Progenitor cell of endocrine pancreas (in vitro differentiated cells): ENCODE data around the gene GNAZ. TPM values are rescaled to one million over a fixed set of nuclear protein-coding genes. Genes with fewer than 3 reads are reported as not detected.

ENCODE experiments used
- DNase-seq: peaks from one replicate; pipeline ENCODE4 v3.0.0; 2021; ENCODE audit warnings: low spot score; ENCODE audit not compliant: unreplicated experiment
- H3K27ac Mint-ChIP-seq: 2 replicates; pipeline ENCODE4 v1.8.0; 2021; ENCODE audit warnings: mild to moderate bottlenecking, moderate library complexity, mixed read lengths
- H3K27me3 Mint-ChIP-seq: 2 replicates; pipeline ENCODE4 v1.8.0; 2021; ENCODE audit warnings: mixed read lengths
- H3K36me3 Mint-ChIP-seq: 2 replicates; pipeline ENCODE4 v1.8.0; 2022; ENCODE audit warnings: mixed read lengths; ENCODE audit not compliant: insufficient read depth
- H3K4me1 Mint-ChIP-seq: 2 replicates; pipeline ENCODE4 v1.8.0; 2021; ENCODE audit warnings: low read depth, mixed read lengths
- H3K4me3 Mint-ChIP-seq: 2 replicates; pipeline ENCODE4 v1.8.0; 2021; ENCODE audit warnings: low read depth, mild to moderate bottlenecking, moderate library complexity, mixed read lengths
- H3K9me3 Mint-ChIP-seq: 2 replicates; pipeline ENCODE4 v1.8.0; 2021; ENCODE audit warnings: low read depth, mixed read lengths
- CTCF ChIP-seq: fragments of 200-600 bp; sonication (generic); IDR thresholded peaks from one replicate; pipeline ENCODE4 v1.5.0; 2021; ENCODE audit warnings: antibody characterized with exemption, mild to moderate bottlenecking; ENCODE audit not compliant: unreplicated experiment
- total RNA-seq: library from RNA; stranded (reverse); gene quantifications from 2 replicates; pipeline ENCODE4 v1.2.1, GENCODE V29; 2021

GNAZ gene
- total RNA-seq, 1 donor from 2014 or later: 19.2 TPM

DNA sequence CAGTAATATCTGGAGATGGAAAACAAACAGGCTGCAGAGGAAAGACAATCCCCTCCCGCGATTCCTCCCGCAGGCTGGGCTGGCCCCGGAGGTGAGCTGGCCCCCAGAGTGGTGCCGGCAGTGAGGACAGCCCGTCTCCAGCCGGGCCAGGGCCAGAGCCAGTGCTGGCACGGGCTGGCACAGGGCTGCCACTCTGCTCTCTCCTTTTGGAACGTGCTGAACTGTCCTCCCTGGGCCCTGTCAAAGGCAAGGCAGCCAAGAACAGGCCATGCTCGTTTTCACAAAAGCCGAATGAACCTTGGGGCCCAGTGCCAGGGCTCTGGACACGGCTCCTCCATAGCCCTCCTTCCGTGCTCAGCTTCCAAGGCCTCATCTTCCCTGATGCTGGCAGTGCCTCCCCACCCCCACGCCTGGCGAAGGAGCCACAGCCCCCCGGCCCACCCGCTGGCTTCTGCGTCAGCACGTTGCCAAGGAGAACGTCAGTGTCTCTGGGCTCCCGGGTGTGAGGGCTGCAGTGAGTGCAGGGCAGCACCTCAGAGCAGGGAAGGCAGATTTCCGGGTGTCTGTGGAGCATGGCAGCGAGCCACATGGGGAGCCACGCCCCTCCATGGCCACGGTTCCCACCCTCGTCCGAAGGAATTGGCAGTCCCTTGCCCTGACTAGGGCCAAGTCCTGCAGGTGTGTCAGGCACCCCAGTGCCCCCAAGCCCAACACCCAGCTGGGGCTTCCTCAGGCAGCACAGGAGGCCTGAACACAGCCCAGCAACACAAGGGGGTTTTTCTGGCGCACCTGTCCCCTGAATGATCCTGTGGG is 28.6 kb downstream of the GNAZ start:
- H3K36me3 Mint-ChIP-seq: peaks cover 1% of the 10 kb centered on the region
- H3K27ac Mint-ChIP-seq: no peak overlapping the region
- H3K4me1 Mint-ChIP-seq: no peaks in the 10 kb centered on the region
- no peak for TF ChIP-seq CTCF
- H3K4me3 Mint-ChIP-seq: no peak overlapping the region
- H3K27me3 Mint-ChIP-seq: no peaks in the 10 kb centered on the region
- no peaks in the 10 kb centered on the region for H3K9me3 Mint-ChIP-seq
- DNase-seq: no peak

DNA sequence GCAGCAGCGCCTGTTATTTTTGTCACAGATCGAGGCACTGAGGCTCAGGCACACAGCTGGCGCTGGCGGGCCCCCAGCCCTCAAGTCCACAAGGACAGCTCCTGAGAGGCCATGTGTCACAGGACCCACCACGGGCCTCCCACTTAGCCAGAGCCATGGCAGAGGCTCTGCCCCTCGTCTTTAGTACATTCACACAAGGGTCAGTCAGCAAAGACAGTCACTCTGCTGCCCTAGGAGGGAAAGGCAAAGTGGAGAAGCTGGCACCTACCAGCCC is 29.1 kb downstream of the GNAZ start:
- no peaks in the 10 kb centered on the region for H3K9me3 Mint-ChIP-seq
- no peak overlapping the region for H3K4me3 Mint-ChIP-seq
- no peaks in the 10 kb centered on the region for H3K27me3 Mint-ChIP-seq
- peaks cover 1% of the 10 kb centered on the region for H3K36me3 Mint-ChIP-seq
- no peak overlapping the region for H3K27ac Mint-ChIP-seq
- no peak for DNase-seq
- no peaks in the 10 kb centered on the region for H3K4me1 Mint-ChIP-seq
- TF ChIP-seq CTCF: no peak

DNA sequence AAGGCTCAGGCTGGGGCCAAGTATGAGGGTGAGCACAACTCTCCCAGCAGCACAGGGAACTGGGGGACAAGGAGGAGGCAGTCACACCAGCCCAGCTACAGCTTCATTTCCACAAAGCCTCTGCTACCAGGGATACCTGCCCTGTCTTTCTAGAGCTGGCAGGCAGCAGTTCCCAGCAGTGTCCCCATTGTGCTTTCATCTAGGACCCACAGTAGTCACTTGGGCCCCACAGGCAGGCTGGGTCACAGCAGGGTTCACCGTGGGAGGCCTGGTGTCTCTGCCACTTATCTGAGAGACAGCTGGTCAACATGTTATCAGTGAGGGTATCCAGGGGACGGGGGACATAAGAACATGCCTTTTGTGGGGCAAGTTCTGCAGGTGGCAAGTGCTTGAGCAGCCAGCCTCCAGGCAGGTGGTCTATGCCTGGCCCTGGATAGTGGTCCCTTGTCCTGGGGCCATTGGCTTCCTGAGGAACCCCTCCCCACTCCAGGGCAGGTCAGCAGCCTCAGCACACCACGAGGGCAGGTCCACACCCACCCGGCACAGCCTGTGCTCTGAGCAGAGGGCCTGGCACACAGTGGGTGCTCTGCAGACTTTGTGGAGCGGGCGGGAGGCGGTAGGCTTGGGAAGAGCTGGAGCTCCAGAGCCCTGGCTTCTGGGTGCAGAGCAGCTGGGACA is 29.9 kb downstream of the GNAZ start:
- no peaks in the 10 kb centered on the region for H3K27me3 Mint-ChIP-seq
- no peaks in the 10 kb centered on the region for H3K4me1 Mint-ChIP-seq
- H3K36me3 Mint-ChIP-seq: peaks cover 1% of the 10 kb centered on the region
- no peak for TF ChIP-seq CTCF
- no peaks in the 10 kb centered on the region for H3K9me3 Mint-ChIP-seq
- no peak for DNase-seq
- no peak overlapping the region for H3K27ac Mint-ChIP-seq
- H3K4me3 Mint-ChIP-seq: no peak overlapping the region

GRCh38 chr22:23101524-23101923 is 31.2 kb downstream of the GNAZ start:
- H3K9me3 Mint-ChIP-seq: no peaks in the 10 kb centered on the region
- peaks cover 5% of the 10 kb centered on the region for H3K36me3 Mint-ChIP-seq
- H3K4me1 Mint-ChIP-seq: peaks cover 4% of the 10 kb centered on the region
- H3K27me3 Mint-ChIP-seq: no peaks in the 10 kb centered on the region
- no peak for TF ChIP-seq CTCF
- H3K4me3 Mint-ChIP-seq: no peak overlapping the region
- H3K27ac Mint-ChIP-seq: no peak overlapping the region
- no peak for DNase-seq

DNA sequence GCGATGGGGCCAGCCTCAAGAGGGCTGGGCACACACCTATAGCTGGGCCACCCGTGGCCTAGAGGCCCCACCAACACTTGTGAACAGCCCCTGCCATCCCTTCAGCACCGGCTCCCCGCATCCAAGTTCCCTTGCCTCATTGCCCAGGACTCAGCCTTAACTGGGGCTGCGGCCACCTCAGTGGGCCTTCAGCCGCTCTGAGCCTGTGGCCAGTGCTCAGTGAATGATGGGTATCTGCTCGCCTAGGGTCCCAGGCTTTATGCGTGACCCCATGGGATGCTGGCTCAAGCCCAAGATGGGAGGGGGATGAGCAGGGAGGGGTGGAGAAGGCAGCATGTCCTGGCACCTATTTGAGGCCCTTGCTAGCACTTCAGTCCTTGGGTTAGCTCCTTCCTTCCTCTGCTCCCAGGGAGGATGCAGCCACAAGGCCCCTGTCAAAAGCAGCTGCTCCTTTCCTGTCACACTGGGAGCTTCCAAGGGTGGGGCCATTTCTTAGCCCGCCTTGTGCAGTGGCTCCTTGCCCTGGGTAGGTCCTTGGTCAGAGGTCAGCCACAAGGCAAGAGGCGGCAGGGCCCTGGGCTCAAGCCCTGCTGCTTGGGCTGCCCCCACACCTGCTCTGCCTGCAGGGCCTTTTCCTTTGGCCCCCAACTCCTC is 31.8 kb downstream of the GNAZ start:
- Mint-ChIP-seq H3K27ac (no peak overlapping the region), H3K4me3 (no peak overlapping the region), H3K27me3 (no peaks in the 10 kb centered on the region), H3K4me1 (peaks cover 5% of the 10 kb centered on the region), H3K9me3 (no peaks in the 10 kb centered on the region), H3K36me3 (peaks cover 5% of the 10 kb centered on the region)
- no peak for DNase-seq
- no peak for TF ChIP-seq CTCF
